ENCODE data around the gene RBP3. TPM values are rescaled to one million over a fixed set of nuclear protein-coding genes. Genes with fewer than 3 reads are reported as not detected.

Gene RBP3
- polyA plus RNA-seq, 1 donor from 2014 or later: not detected

DNA sequence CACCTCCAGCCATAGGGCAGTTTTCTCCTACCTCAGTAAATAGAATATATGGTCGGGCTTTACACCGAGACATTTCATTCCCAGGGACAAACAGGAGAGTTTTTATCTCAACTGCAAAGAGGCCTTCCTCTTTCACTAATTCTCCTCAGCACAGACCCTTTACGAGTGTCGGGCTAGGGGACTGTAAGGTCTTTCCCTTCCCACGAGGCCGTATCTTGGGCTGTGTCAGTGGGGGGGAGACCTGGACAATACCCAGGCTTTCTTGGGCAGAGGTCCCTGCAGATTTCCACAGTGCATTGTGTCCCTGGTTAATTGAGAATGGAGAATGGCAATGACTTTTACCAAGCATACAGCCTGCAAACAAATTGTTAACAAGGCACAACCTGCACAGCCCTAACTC is 49.1 kb downstream of the RBP3 start:
- H3K36me3 ChIP-seq (ENCODE audit: insufficient read depth, low read length): no peaks in the 10 kb centered on the region
- H2AFZ ChIP-seq (ENCODE audit: low read depth, low read length): no peak overlapping the region
- no peak overlapping the region for H3K4me3 ChIP-seq (ENCODE audit: low read length)
- no peaks in the 10 kb centered on the region for H3F3A ChIP-seq (ENCODE audit: insufficient read depth, low read length, poor library complexity, severe bottlenecking)
- H3K79me2 ChIP-seq (replicated peaks; ENCODE audit: insufficient read depth, low read length): no peaks in the 10 kb centered on the region
- no peaks in the 10 kb centered on the region for H3K27me3 ChIP-seq (ENCODE audit: insufficient read depth, low read depth, low read length)
- no peak overlapping the region for H3K4me2 ChIP-seq (ENCODE audit: low read length)
- no peaks in the 10 kb centered on the region for H3K9me2 ChIP-seq (ENCODE audit: insufficient read depth, low read length)
- no peaks in the 10 kb centered on the region for H3K9me3 ChIP-seq (ENCODE audit: low read length)
- no peak for TF ChIP-seq EP300 (conservative IDR thresholded peaks at IDR 0.05; ENCODE audit: poor library complexity, severe bottlenecking)
- TF ChIP-seq SMC3 (conservative IDR thresholded peaks at IDR 0.05; ENCODE audit: poor library complexity): no peak
- no peak for TF ChIP-seq TAF1 (IDR thresholded peaks at IDR 0.05; ENCODE audit: low read depth)
- TF ChIP-seq, protein P1, sequence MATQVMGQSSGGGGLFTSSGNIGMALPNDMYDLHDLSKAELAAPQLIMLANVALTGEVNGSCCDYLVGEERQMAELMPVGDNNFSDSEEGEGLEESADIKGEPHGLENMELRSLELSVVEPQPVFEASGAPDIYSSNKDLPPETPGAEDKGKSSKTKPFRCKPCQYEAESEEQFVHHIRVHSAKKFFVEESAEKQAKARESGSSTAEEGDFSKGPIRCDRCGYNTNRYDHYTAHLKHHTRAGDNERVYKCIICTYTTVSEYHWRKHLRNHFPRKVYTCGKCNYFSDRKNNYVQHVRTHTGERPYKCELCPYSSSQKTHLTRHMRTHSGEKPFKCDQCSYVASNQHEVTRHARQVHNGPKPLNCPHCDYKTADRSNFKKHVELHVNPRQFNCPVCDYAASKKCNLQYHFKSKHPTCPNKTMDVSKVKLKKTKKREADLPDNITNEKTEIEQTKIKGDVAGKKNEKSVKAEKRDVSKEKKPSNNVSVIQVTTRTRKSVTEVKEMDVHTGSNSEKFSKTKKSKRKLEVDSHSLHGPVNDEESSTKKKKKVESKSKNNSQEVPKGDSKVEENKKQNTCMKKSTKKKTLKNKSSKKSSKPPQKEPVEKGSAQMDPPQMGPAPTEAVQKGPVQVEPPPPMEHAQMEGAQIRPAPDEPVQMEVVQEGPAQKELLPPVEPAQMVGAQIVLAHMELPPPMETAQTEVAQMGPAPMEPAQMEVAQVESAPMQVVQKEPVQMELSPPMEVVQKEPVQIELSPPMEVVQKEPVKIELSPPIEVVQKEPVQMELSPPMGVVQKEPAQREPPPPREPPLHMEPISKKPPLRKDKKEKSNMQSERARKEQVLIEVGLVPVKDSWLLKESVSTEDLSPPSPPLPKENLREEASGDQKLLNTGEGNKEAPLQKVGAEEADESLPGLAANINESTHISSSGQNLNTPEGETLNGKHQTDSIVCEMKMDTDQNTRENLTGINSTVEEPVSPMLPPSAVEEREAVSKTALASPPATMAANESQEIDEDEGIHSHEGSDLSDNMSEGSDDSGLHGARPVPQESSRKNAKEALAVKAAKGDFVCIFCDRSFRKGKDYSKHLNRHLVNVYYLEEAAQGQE (IDR thresholded peaks at IDR 0.05; ENCODE audit: borderline replicate concordance): no peak
- TF ChIP-seq RAD21 (conservative IDR thresholded peaks at IDR 0.05): no peak
- TF ChIP-seq MXI1 (conservative IDR thresholded peaks at IDR 0.05; ENCODE audit: poor library complexity, severe bottlenecking): no peak
- TF ChIP-seq, protein P2, sequence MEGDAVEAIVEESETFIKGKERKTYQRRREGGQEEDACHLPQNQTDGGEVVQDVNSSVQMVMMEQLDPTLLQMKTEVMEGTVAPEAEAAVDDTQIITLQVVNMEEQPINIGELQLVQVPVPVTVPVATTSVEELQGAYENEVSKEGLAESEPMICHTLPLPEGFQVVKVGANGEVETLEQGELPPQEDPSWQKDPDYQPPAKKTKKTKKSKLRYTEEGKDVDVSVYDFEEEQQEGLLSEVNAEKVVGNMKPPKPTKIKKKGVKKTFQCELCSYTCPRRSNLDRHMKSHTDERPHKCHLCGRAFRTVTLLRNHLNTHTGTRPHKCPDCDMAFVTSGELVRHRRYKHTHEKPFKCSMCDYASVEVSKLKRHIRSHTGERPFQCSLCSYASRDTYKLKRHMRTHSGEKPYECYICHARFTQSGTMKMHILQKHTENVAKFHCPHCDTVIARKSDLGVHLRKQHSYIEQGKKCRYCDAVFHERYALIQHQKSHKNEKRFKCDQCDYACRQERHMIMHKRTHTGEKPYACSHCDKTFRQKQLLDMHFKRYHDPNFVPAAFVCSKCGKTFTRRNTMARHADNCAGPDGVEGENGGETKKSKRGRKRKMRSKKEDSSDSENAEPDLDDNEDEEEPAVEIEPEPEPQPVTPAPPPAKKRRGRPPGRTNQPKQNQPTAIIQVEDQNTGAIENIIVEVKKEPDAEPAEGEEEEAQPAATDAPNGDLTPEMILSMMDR (IDR thresholded peaks at IDR 0.05; ENCODE audit: poor library complexity, severe bottlenecking): no peak
- TF ChIP-seq EZH2 (IDR thresholded peaks at IDR 0.05; ENCODE audit: borderline replicate concordance, insufficient read depth, low read length, poor library complexity, severe bottlenecking): no peak
- TF ChIP-seq POLR2AphosphoS5 (IDR thresholded peaks at IDR 0.05): no peak
- no peaks in the 10 kb centered on the region for H4K20me1 ChIP-seq (ENCODE audit: insufficient read depth)
- no peak overlapping the region for H3K9ac ChIP-seq (ENCODE audit: low read length)
- no peak overlapping the region for H3K27ac ChIP-seq (ENCODE audit: low read length)

DNA sequence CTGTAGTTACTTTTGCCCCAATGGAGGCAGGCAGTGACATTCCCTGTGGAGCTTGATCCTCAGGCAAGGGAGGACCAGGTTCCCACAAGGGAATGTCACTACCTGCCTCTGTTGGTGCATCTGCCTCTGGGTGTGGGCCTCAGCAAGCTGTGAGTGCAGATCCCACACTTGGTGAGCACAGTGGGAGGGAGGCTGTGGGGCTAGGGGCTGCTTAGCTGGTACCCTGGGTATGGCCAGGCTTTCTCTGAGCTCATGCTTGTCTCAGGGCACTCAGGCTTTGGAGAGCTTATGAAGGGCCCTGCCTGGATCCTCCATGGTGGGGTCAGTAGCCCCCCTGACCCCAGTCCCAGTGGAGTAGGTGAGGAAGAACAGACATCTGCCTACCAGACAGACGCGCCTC is 52.1 kb downstream of the RBP3 start:
- Histone ChIP-seq H3K36me3 (ENCODE audit: insufficient read depth, low read length) (no peaks in the 10 kb centered on the region), H3K27me3 (ENCODE audit: insufficient read depth, low read depth, low read length) (no peaks in the 10 kb centered on the region), H3K4me3 (ENCODE audit: low read length) (no peak overlapping the region), H3K9ac (ENCODE audit: low read length) (no peak overlapping the region), H3K9me2 (ENCODE audit: insufficient read depth, low read length) (no peaks in the 10 kb centered on the region), H2AFZ (ENCODE audit: low read depth, low read length) (no peak overlapping the region), H3K27ac (ENCODE audit: low read length) (no peak overlapping the region), H3K4me2 (ENCODE audit: low read length) (no peak overlapping the region), H3F3A (ENCODE audit: insufficient read depth, low read length, poor library complexity, severe bottlenecking) (no peaks in the 10 kb centered on the region), H3K9me3 (ENCODE audit: low read length) (no peaks in the 10 kb centered on the region), H3K79me2 (replicated peaks; ENCODE audit: insufficient read depth, low read length) (no peaks in the 10 kb centered on the region), H4K20me1 (ENCODE audit: insufficient read depth) (no peaks in the 10 kb centered on the region)
- TF ChIP-seq, protein P1 (IDR thresholded peaks at IDR 0.05; ENCODE audit: borderline replicate concordance): no peak
- no peak for TF ChIP-seq RAD21 (conservative IDR thresholded peaks at IDR 0.05)

Data from neural cell (in vitro differentiated cells).